A549 (cell line): Measurements from ENCODE around the gene ZBTB1.

Source experiments
- CBX8 ChIP-seq: fragments of 200-600 bp; sonication (generic); IDR thresholded peaks from 2 replicates; pipeline ENCODE4 v1.6.1; 2016
- CHD2 ChIP-seq: fragments of 150-350 bp; IDR thresholded peaks from 2 replicates; pipeline ENCODE4 v1.6.1; 2014; ENCODE audit warnings: low read length; ENCODE audit not compliant: partially characterized antibody
- EP300 ChIP-seq, 2 experiments: fragments of >200 bp; sonication (Bioruptor Twin); formaldehyde crosslinking; IDR thresholded peaks; 2 replicates in 1 of 2; 3 replicates in 1 of 2; pipeline ENCODE4 v1.6.1; 2016 to 2017
- FOSL2 ChIP-seq, 2 experiments: fragments of 450-650 bp in 1 of 2; fragments of >200 bp in 1 of 2; sonication (Bioruptor Twin) in 1 of 2; formaldehyde crosslinking; IDR thresholded peaks; 2 replicates each; pipeline versions ENCODE4 v1.5.0 to v1.6.1; 2016 to 2020; ENCODE audit warnings: mild to moderate bottlenecking in 1 of 2, moderate library complexity in 1 of 2
- HDAC2 ChIP-seq: fragments of 200-600 bp; sonication (generic); IDR thresholded peaks from 2 replicates; pipeline ENCODE4 v1.6.1; 2016
- JUN ChIP-seq, 2 experiments: fragments of >200 bp; sonication (Bioruptor Twin); formaldehyde crosslinking; IDR thresholded peaks; 2 replicates in 1 of 2; 3 replicates in 1 of 2; pipeline ENCODE4 v1.6.1; 2016 to 2017
- JUNB ChIP-seq: fragments of >200 bp; sonication (Bioruptor Twin); formaldehyde crosslinking; IDR thresholded peaks from 2 replicates; pipeline ENCODE4 v1.6.1; 2016
- MYC ChIP-seq: IDR thresholded peaks from 2 replicates; pipeline ENCODE4 v1.6.1; 2012; ENCODE audit warnings: mild to moderate bottlenecking, inconsistent platforms, low read length, improper control_type of control experiment, borderline replicate concordance
- POLR2A ChIP-seq: IDR thresholded peaks from 2 replicates; pipeline ENCODE4 v1.6.1; 2012; ENCODE audit warnings: mild to moderate bottlenecking, low read length
- RAD21 ChIP-seq, 2 experiments: fragments of >200 bp in 1 of 2; sonication (Bioruptor Twin) in 1 of 2; formaldehyde crosslinking in 1 of 2; IDR thresholded peaks in 1 of 2; conservative IDR thresholded peaks in 1 of 2; 2 replicates in 1 of 2; 3 replicates in 1 of 2; pipeline ENCODE4 v1.6.1; 2012 to 2018; ENCODE audit warnings: inconsistent platforms in 1 of 2
- REST ChIP-seq: fragments of 200-600 bp; sonication (generic); IDR thresholded peaks from 2 replicates; pipeline ENCODE4 v1.6.1; 2016; ENCODE audit warnings: antibody characterized with exemption, mild to moderate bottlenecking, moderate library complexity
- USF2 ChIP-seq: fragments of 450-650 bp; IDR thresholded peaks from 2 replicates; pipeline ENCODE4 v1.6.1; 2014; ENCODE audit warnings: antibody characterized with exemption
- ZSCAN20 ChIP-seq: fragments of 250-450 bp; sonication (Bioruptor Pico); IDR thresholded peaks from 2 replicates; pipeline ENCODE4 v1.8.0; 2022; ENCODE audit warnings: mild to moderate bottlenecking, moderate library complexity
- TF ChIP-seq, protein P1 (sequence below): fragments of >200 bp; sonication (Bioruptor Twin); formaldehyde crosslinking; IDR thresholded peaks from 3 replicates; pipeline ENCODE4 v1.5.1; 2016

GRCh38 chr14:64549791-64550620 lies 45.4 kb downstream of the ZBTB1 start, which contains the start of gene PPP1R36:
- TF ChIP-seq, protein P1, sequence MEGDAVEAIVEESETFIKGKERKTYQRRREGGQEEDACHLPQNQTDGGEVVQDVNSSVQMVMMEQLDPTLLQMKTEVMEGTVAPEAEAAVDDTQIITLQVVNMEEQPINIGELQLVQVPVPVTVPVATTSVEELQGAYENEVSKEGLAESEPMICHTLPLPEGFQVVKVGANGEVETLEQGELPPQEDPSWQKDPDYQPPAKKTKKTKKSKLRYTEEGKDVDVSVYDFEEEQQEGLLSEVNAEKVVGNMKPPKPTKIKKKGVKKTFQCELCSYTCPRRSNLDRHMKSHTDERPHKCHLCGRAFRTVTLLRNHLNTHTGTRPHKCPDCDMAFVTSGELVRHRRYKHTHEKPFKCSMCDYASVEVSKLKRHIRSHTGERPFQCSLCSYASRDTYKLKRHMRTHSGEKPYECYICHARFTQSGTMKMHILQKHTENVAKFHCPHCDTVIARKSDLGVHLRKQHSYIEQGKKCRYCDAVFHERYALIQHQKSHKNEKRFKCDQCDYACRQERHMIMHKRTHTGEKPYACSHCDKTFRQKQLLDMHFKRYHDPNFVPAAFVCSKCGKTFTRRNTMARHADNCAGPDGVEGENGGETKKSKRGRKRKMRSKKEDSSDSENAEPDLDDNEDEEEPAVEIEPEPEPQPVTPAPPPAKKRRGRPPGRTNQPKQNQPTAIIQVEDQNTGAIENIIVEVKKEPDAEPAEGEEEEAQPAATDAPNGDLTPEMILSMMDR = no peak
- TF ChIP-seq MYC (no peak), REST (no peak), POLR2A (no peak), EP300 (IDR thresholded peaks at IDR 0.05) (no peak), HDAC2 (no peak), JUN (IDR thresholded peaks at IDR 0.05) (no peak), USF2 (no peak), CHD2 (no peak), RAD21 (conservative IDR thresholded peaks at IDR 0.05 in 1 of 2, IDR thresholded peaks at IDR 0.05 in 1 of 2) (no peak), CBX8 (no peak), JUNB (no peak), ZSCAN20 (CRISPR knock-in tag) (no peak), FOSL2 (IDR thresholded peaks at IDR 0.05) (no peak), FOSL2 (CRISPR knock-in tag; IDR thresholded peaks at IDR 0.05) (no peak)
